ENCODE results near the gene CIAO3. TPM values are rescaled to one million over a fixed set of nuclear protein-coding genes. Genes with fewer than 3 reads are reported as not detected.

Gene CIAO3
- total and polyA plus RNA-seq, 2 experiments from 2014 or later = 43.3 to 67.7 TPM

DNA sequence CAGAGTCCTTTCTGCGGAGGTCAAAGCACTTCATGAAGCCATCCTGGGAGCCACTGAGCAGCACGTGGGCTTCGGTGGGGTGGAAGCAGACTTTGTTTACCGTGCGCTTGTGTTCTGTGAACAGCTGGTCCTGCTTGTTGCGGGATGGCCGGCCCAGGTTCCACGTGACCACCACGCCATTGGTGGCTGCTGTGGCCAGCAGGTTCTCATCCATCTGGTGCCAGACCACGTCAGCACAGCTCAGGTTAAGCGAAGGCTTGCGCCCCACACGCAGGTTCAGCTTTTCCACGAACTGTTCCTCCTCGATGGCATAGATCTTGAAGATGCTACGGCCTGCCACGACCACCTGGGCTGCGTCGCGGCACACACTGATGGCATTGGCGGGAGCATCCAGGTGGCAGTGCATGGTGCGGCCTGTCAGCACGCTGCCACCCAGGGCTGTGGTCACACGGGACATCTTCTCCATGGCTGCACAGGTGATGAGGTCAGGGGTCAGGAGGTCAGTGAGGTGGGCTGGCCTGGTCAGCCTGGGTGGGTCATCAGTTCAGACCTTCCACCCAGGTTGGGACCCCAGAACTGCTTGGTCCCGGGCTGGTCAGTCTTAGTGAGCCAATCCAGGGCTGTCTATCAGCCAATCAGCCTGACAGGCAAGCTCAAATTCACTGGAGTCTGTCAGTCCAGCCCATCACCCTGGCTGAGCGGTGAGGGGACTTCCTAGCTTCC is 51.5 kb downstream of the CIAO3 start:
- Histone ChIP-seq H3K9me3 (ENCODE audit: low read depth) (no peaks in the 10 kb centered on the region), H3K27ac (peak overlapping the region; percentile 80), H3K36me3 (peaks cover 11% of the 10 kb centered on the region), H3K4me3 (peak overlapping the region; percentile 81), H3K27me3 (peaks cover 34% of the 10 kb centered on the region), H3K4me1 (ENCODE audit: low read depth) (peaks cover 11% of the 10 kb centered on the region)
- TF ChIP-seq, protein P1, sequence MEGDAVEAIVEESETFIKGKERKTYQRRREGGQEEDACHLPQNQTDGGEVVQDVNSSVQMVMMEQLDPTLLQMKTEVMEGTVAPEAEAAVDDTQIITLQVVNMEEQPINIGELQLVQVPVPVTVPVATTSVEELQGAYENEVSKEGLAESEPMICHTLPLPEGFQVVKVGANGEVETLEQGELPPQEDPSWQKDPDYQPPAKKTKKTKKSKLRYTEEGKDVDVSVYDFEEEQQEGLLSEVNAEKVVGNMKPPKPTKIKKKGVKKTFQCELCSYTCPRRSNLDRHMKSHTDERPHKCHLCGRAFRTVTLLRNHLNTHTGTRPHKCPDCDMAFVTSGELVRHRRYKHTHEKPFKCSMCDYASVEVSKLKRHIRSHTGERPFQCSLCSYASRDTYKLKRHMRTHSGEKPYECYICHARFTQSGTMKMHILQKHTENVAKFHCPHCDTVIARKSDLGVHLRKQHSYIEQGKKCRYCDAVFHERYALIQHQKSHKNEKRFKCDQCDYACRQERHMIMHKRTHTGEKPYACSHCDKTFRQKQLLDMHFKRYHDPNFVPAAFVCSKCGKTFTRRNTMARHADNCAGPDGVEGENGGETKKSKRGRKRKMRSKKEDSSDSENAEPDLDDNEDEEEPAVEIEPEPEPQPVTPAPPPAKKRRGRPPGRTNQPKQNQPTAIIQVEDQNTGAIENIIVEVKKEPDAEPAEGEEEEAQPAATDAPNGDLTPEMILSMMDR (IDR thresholded peaks at IDR 0.05; ENCODE audit: low read depth, low read length) = no peak
- DNase-seq (ENCODE audit: low read depth in 1 of 2, low spot score in 1 of 2) = no peak

DNA sequence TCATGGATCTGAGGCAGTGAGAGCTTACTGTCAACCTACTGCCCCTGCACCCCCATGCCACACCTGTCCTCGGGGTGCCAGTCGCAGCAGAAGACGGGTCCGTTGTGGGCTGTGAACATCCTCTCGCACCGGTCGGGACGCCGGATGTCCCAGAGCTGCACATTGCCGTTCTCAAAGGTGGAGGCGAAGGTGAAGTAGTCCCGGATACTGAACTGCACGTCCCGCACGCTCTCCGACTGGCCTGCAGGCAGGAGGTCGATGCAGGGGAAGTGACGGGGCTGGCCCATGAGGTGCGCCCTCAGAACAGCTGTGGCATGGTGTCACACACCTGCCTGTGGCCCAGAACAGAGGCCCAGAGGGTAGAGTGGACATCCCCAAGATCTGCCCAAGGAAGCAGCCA is 53.3 kb downstream of the CIAO3 start:
- Histone ChIP-seq H3K4me3 (no peak overlapping the region), H3K27ac (no peak overlapping the region), H3K27me3 (peaks cover 16% of the 10 kb centered on the region), H3K4me1 (ENCODE audit: low read depth) (peaks cover 11% of the 10 kb centered on the region), H3K9me3 (ENCODE audit: low read depth) (no peaks in the 10 kb centered on the region), H3K36me3 (peaks cover 18% of the 10 kb centered on the region)
- no peak for DNase-seq (ENCODE audit: low read depth in 1 of 2, low spot score in 1 of 2)
- TF ChIP-seq, protein P1 (IDR thresholded peaks at IDR 0.05; ENCODE audit: low read depth, low read length) = no peak

DNA sequence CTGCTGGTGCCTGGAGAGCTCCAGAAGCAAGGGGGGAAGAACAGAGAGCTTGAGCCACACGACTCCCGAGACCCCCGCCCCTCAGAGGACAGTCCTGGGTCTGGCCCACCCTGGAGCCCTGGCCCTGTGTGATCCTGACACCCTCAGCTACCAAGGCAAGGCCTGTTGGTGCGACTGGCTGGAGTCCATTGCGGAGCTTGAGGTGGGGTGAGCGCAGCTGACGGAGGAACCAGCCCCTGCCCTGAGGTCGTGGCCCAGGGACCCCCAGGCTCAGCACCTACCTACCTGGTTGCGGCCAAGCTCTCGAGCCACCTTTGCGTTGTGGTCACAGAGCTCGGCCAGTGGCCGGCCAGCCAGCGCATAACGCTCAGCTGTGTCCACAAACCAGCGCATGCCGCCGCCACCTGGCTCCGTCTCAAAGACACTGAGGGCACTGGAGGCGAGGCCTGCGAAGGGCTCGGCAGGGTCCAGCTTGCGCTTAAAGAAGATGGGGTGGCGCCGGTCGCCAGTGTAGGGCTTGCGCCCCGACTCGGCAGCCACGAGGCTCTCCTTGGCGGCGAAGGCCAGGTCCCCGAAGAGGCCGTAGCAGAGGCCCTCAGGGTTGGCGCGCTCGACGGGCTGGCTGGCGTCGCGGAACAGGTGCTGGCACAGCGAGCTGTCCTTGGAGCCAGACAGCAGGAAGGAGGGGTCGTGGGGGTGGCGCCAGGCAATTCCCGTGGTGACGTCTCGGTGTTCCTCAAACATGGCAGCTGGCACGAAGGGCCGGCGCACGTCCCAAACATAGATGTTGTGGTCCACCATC is 54.1 kb downstream of the CIAO3 start:
- TF ChIP-seq, protein P1 (IDR thresholded peaks at IDR 0.05; ENCODE audit: low read depth, low read length) = no peak
- Histone ChIP-seq H3K4me3 (no peak overlapping the region), H3K36me3 (peaks cover 27% of the 10 kb centered on the region), H3K9me3 (ENCODE audit: low read depth) (no peaks in the 10 kb centered on the region), H3K27me3 (peaks cover 8% of the 10 kb centered on the region), H3K27ac (no peak overlapping the region), H3K4me1 (ENCODE audit: low read depth) (peaks cover 11% of the 10 kb centered on the region)
- no peak for DNase-seq (ENCODE audit: low read depth in 1 of 2, low spot score in 1 of 2)

DNA sequence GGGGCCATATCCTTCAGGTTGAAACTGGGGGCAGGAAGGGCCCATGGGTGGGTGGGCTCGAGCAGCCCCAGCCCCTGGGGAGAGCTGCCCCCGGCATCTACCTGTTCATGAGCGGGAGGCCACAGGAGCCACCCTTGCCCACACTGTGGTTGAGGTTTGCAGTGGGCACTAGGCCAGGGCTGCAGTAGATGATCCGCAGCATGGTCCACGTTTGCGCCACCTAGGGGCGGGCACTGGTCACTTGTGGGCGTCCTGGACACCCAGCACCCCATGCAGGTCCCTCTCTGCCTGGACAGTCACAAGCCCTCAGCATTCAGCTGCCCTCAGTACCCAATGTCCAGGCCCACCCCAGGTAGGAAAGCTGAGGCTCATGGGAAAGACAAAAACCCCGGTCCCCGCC is 54.8 kb downstream of the CIAO3 start:
- TF ChIP-seq, protein P1 (IDR thresholded peaks at IDR 0.05; ENCODE audit: low read depth, low read length) = peak; percentile 44
- no peak overlapping the region for H3K4me3 ChIP-seq
- no peaks in the 10 kb centered on the region for H3K9me3 ChIP-seq (ENCODE audit: low read depth)
- peak; percentile 43 to 52 for DNase-seq (ENCODE audit: low read depth in 1 of 2, low spot score in 1 of 2)
- H3K27me3 ChIP-seq = peaks cover under 1% of the 10 kb centered on the region
- H3K4me1 ChIP-seq (ENCODE audit: low read depth) = peaks cover 16% of the 10 kb centered on the region
- no peak overlapping the region for H3K27ac ChIP-seq
- H3K36me3 ChIP-seq = peaks cover 32% of the 10 kb centered on the region

DNA sequence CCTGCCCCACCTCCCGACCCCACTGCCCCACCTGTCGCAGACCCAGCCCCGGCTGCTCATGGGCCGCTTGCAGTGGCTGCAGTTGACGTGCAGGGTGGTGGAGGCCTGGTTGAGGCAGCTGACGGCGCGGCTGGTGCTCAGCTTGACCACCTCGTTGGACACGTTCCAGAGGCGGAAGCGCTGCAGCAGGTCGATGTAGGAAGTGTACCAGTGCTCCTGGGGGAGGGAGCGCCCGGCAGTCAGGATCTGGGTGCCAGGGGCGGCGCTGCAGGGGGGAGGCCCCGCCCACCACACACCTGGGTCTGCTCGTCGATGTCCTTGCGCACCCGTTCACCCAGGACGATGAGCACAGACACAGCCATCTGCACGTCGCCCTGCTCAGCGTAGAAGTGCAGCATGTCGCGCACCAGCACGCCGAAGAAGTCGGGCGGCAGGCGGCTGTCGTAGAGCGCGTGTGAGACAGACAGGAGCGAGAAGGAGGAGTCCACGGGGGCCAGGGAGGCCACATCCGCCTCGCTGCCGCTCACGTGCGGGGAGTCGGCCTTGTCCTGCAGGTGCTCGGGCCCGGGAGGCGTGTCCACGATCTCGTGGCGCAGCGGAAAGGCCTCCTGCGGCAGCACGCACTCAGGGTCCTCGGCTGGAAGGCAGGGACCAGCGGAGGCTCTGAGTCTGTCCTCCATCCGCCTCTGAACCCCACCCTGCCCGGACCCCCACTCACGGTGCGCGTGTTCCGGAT is 55.7 kb downstream of the CIAO3 start:
- Histone ChIP-seq H3K4me1 (ENCODE audit: low read depth) (peaks cover 16% of the 10 kb centered on the region), H3K36me3 (peaks cover 32% of the 10 kb centered on the region), H3K27me3 (no peaks in the 10 kb centered on the region), H3K9me3 (ENCODE audit: low read depth) (no peaks in the 10 kb centered on the region), H3K4me3 (no peak overlapping the region), H3K27ac (peak overlapping the region; percentile 68)
- no peak for DNase-seq (ENCODE audit: low read depth in 1 of 2, low spot score in 1 of 2)
- TF ChIP-seq, protein P1 (IDR thresholded peaks at IDR 0.05; ENCODE audit: low read depth, low read length) = no peak
